Measurements from ENCODE around the gene MC1R.
A peak's percentile ranks its signal among the peaks of the same experiment; 100 is the strongest.
"Not testable (repeated sequence)": the region's sequence is repeated elsewhere in the genome, so short reads cannot be mapped to it uniquely, and the experiment has no call there.

MC1R gene

DNA sequence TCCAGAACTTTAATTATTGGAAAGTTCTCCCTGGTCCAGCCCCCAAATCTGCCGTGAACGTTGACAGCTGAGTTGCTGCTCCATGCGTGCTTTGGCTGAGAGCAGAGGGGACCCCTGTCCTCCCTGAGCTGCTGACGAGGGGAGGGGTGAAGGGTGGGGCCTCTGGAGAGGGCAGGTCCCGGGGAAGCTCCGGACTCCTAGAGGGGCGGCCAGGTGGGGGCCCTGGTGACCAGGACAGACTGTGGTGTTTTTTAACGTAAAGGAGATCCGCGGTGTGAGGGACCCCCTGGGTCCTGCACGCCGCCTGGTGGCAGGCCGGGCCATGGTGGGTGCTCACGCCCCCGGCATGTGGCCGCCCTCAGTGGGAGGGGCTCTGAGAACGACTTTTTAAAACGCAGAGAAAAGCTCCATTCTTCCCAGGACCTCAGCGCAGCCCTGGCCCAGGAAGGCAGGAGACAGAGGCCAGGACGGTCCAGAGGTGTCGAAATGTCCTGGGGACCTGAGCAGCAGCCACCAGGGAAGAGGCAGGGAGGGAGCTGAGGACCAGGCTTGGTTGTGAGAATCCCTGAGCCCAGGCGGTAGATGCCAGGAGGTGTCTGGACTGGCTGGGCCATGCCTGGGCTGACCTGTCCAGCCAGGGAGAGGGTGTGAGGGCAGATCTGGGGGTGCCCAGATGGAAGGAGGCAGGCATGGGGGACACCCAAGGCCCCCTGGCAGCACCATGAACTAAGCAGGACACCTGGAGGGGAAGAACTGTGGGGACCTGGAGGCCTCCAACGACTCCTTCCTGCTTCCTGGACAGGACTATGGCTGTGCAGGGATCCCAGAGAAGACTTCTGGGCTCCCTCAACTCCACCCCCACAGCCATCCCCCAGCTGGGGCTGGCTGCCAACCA is at the start of gene MC1R:
TSS of gene MC1R (plus strand) at position 410 of the 895 bp plus-strand sequence. CDS start at position 807, 397 bp downstream.
- Histone ChIP-seq H3K9ac (ENCODE audit: low read length in 5 of 5) (no peak within 1 kb of the TSS), H3K4me1 (ENCODE audit: control insufficient read depth in 5 of 5, insufficient read depth in 5 of 5, low read length in 5 of 5) (peaks cover 0 to 44% (median 37%) of the 10 kb centered on the region in 5 donors), H3K9me3 (ENCODE audit: control insufficient read depth in 5 of 5, low read length in 5 of 5) (peaks cover 0 to 3% (median 0%) of the 10 kb centered on the region in 5 donors), H3K36me3 (ENCODE audit: control insufficient read depth in 5 of 5, insufficient read depth in 5 of 5, low read length in 5 of 5) (no peaks in the 10 kb centered on the region), H3K4me3 (ENCODE audit: low read depth in 1 of 5, low read length in 5 of 5) (peak within 1 kb of the TSS in 4 of 5 donors; percentile 44 to 53 (median 49)), H3K27ac (ENCODE audit: low read depth, low read length) (no peak within 1 kb of the TSS), H3K27me3 (ENCODE audit: control insufficient read depth in 5 of 5, insufficient read depth in 4 of 5, low read length in 5 of 5) (peaks cover 22 to 51% (median 35%) of the 10 kb centered on the region in 5 donors)

GRCh38 chr16:89869911-89870310 is 48.8 kb upstream of the MC1R start:
- H3K9me3 ChIP-seq (ENCODE audit: control insufficient read depth in 5 of 5, low read length in 5 of 5) = peaks cover 0 to 6% (median 5%) of the 10 kb centered on the region in 5 donors
- no peak overlapping the region for H3K27ac ChIP-seq (ENCODE audit: low read depth, low read length)
- H3K9ac ChIP-seq (ENCODE audit: low read length in 5 of 5) = no peak overlapping the region
- peaks cover 0 to 29% (median 22%) of the 10 kb centered on the region in 5 donors for H3K4me1 ChIP-seq (ENCODE audit: control insufficient read depth in 5 of 5, insufficient read depth in 5 of 5, low read length in 5 of 5)
- H3K4me3 ChIP-seq (ENCODE audit: low read depth in 1 of 5, low read length in 5 of 5) = no peak overlapping the region
- no peaks in the 10 kb centered on the region for H3K27me3 ChIP-seq (ENCODE audit: control insufficient read depth in 5 of 5, insufficient read depth in 4 of 5, low read length in 5 of 5)
- H3K36me3 ChIP-seq (ENCODE audit: control insufficient read depth in 5 of 5, insufficient read depth in 5 of 5, low read length in 5 of 5) = peaks cover 0 to 7% (median 3%) of the 10 kb centered on the region in 5 donors

DNA sequence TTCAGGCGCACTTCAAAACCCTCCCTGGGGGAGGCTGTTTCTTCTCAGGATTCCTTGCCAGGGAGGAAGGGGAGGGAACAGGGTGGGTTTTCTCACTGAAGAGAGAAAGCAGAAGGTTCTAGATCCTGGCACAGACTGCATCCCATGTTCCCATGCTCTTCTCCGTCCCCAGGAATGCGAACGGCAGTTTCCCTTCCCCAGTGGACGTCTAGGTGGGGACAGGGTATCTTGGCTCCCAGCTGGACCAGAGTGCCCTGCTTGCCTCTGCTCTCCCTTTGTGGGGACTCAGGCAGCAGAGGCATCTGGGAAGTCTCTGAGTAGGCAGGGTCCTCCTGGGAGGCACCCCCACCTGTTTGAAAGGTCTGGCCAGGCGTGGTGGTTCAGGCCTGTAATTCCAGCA is 48.2 kb upstream of the MC1R start:
- Histone ChIP-seq H3K36me3 (ENCODE audit: control insufficient read depth in 5 of 5, insufficient read depth in 5 of 5, low read length in 5 of 5) (peaks cover 0 to 8% (median 6%) of the 10 kb centered on the region in 5 donors), H3K27me3 (ENCODE audit: control insufficient read depth in 5 of 5, insufficient read depth in 4 of 5, low read length in 5 of 5) (no peaks in the 10 kb centered on the region), H3K27ac (ENCODE audit: low read depth, low read length) (no peak overlapping the region), H3K9me3 (ENCODE audit: control insufficient read depth in 5 of 5, low read length in 5 of 5) (peaks cover 0 to 6% (median 5%) of the 10 kb centered on the region in 5 donors), H3K9ac (ENCODE audit: low read length in 5 of 5) (no peak overlapping the region), H3K4me1 (ENCODE audit: control insufficient read depth in 5 of 5, insufficient read depth in 5 of 5, low read length in 5 of 5) (peaks cover 0 to 29% (median 22%) of the 10 kb centered on the region in 5 donors), H3K4me3 (ENCODE audit: low read depth in 1 of 5, low read length in 5 of 5) (no peak overlapping the region)

- Histone ChIP-seq H3K4me1 (ENCODE audit: control insufficient read depth in 5 of 5, insufficient read depth in 5 of 5, low read length in 5 of 5) (peaks cover 0 to 29% (median 22%) of the 10 kb centered on the region in 5 donors), H3K9me3 (ENCODE audit: control insufficient read depth in 5 of 5, low read length in 5 of 5) (peaks cover 0 to 6% (median 5%) of the 10 kb centered on the region in 5 donors), H3K4me3 (ENCODE audit: low read depth in 1 of 5, low read length in 5 of 5) (no peak overlapping the region), H3K27me3 (ENCODE audit: control insufficient read depth in 5 of 5, insufficient read depth in 4 of 5, low read length in 5 of 5) (no peaks in the 10 kb centered on the region), H3K27ac (ENCODE audit: low read depth, low read length) (no peak overlapping the region), H3K36me3 (ENCODE audit: control insufficient read depth in 5 of 5, insufficient read depth in 5 of 5, low read length in 5 of 5) (peaks cover 0 to 8% (median 6%) of the 10 kb centered on the region in 5 donors), H3K9ac (ENCODE audit: low read length in 5 of 5) (no peak overlapping the region)
These were observed 46.8 kb upstream of the MC1R start for GRCh38 chr16:89871895-89872294.

- H3K27ac ChIP-seq (ENCODE audit: low read depth, low read length) = peak within 1 kb of the TSS; percentile 99
- peaks cover 0 to 9% (median 7%) of the 10 kb centered on the region in 5 donors for H3K36me3 ChIP-seq (ENCODE audit: control insufficient read depth in 5 of 5, insufficient read depth in 5 of 5, low read length in 5 of 5)
- peak within 1 kb of the TSS in 4 of 5 donors; percentile 88 to 98 (median 94) for H3K9ac ChIP-seq (ENCODE audit: low read length in 5 of 5)
- H3K27me3 ChIP-seq (ENCODE audit: control insufficient read depth in 5 of 5, insufficient read depth in 4 of 5, low read length in 5 of 5) = no peaks in the 10 kb centered on the region
- peak within 1 kb of the TSS; percentile 65 to 88 (median 79) for H3K4me3 ChIP-seq (ENCODE audit: low read depth in 1 of 5, low read length in 5 of 5)
- H3K4me1 ChIP-seq (ENCODE audit: control insufficient read depth in 5 of 5, insufficient read depth in 5 of 5, low read length in 5 of 5) = peaks cover 0 to 29% (median 22%) of the 10 kb centered on the region in 5 donors
- no peaks in the 10 kb centered on the region for H3K9me3 ChIP-seq (ENCODE audit: control insufficient read depth in 5 of 5, low read length in 5 of 5)
These were observed 45.3 kb upstream of the MC1R start, which contains the start of gene TCF25 for GRCh38 chr16:89873109-89873971. Gene TCF25 (plus strand): TSS chr16:89873592. CDS start chr16:89873668, 76 bp downstream.

- H3K27ac ChIP-seq (ENCODE audit: low read depth, low read length) = peak overlapping the region; percentile 99
- no peaks in the 10 kb centered on the region for H3K9me3 ChIP-seq (ENCODE audit: control insufficient read depth in 5 of 5, low read length in 5 of 5)
- peak overlapping the region; percentile 65 to 88 (median 79) for H3K4me3 ChIP-seq (ENCODE audit: low read depth in 1 of 5, low read length in 5 of 5)
- no peaks in the 10 kb centered on the region for H3K27me3 ChIP-seq (ENCODE audit: control insufficient read depth in 5 of 5, insufficient read depth in 4 of 5, low read length in 5 of 5)
- H3K9ac ChIP-seq (ENCODE audit: low read length in 5 of 5) = peak overlapping the region in 4 of 5 donors; percentile 43 to 68 (median 62)
- H3K36me3 ChIP-seq (ENCODE audit: control insufficient read depth in 5 of 5, insufficient read depth in 5 of 5, low read length in 5 of 5) = peaks cover 0 to 17% (median 15%) of the 10 kb centered on the region in 5 donors
- H3K4me1 ChIP-seq (ENCODE audit: control insufficient read depth in 5 of 5, insufficient read depth in 5 of 5, low read length in 5 of 5) = peaks cover 0 to 29% (median 22%) of the 10 kb centered on the region in 5 donors
These were observed 44.5 kb upstream of the MC1R start for GRCh38 chr16:89873972-89874689.

- not testable (repeated sequence) for H3K4me3 ChIP-seq (ENCODE audit: low read depth in 1 of 5, low read length in 5 of 5); H3K27me3 ChIP-seq (ENCODE audit: control insufficient read depth in 5 of 5, insufficient read depth in 4 of 5, low read length in 5 of 5); H3K9me3 ChIP-seq (ENCODE audit: control insufficient read depth in 5 of 5, low read length in 5 of 5); H3K9ac ChIP-seq (ENCODE audit: low read length in 5 of 5); H3K27ac ChIP-seq (ENCODE audit: low read depth, low read length); H3K4me1 ChIP-seq (ENCODE audit: control insufficient read depth in 5 of 5, insufficient read depth in 5 of 5, low read length in 5 of 5)
- H3K36me3 ChIP-seq (ENCODE audit: control insufficient read depth in 5 of 5, insufficient read depth in 5 of 5, low read length in 5 of 5) = peaks cover 0 to 56% (median 43%) of the 10 kb centered on the region in 5 donors
These were observed 39.5 kb upstream of the MC1R start for GRCh38 chr16:89879123-89879522.

GRCh38 chr16:89880477-89881367 is 37.9 kb upstream of the MC1R start:
- H3K9me3 ChIP-seq (ENCODE audit: control insufficient read depth in 5 of 5, low read length in 5 of 5) = no peaks in the 10 kb centered on the region
- no peak overlapping the region for H3K27ac ChIP-seq (ENCODE audit: low read depth, low read length)
- no peaks in the 10 kb centered on the region for H3K27me3 ChIP-seq (ENCODE audit: control insufficient read depth in 5 of 5, insufficient read depth in 4 of 5, low read length in 5 of 5)
- no peak overlapping the region for H3K9ac ChIP-seq (ENCODE audit: low read length in 5 of 5)
- peaks cover 0 to 68% (median 55%) of the 10 kb centered on the region in 5 donors for H3K36me3 ChIP-seq (ENCODE audit: control insufficient read depth in 5 of 5, insufficient read depth in 5 of 5, low read length in 5 of 5)
- H3K4me1 ChIP-seq (ENCODE audit: control insufficient read depth in 5 of 5, insufficient read depth in 5 of 5, low read length in 5 of 5) = peaks cover 0 to 7% (median 0%) of the 10 kb centered on the region in 5 donors
- H3K4me3 ChIP-seq (ENCODE audit: low read depth in 1 of 5, low read length in 5 of 5) = no peak overlapping the region

All from subcutaneous abdominal adipose tissue (tissue), 5 donors.